A549 (cell line): ENCODE measurements around the gene SYT12. TPM values are rescaled to one million over a fixed set of nuclear protein-coding genes. Genes with fewer than 3 reads are reported as not detected.
A peak's percentile ranks its signal among the peaks of the same experiment; 100 is the strongest.

Experiments used
- ATAC-seq, 2 experiments: fragments of 200-7000 bp in 1 of 2; fragments of >200 bp in 1 of 2; cut with Nextera tagmentation in 1 of 2; cut with Tn5 transposase in 1 of 2; 3 replicates each; pipeline versions ENCODE4 v1.8.0 to v1.9.1; 2018 to 2020; ENCODE audit warnings: mild to moderate bottlenecking in 1 of 2, moderate library complexity in 1 of 2
- CTCF ChIA-PET: fragments of 300-600 bp; sonication (Branson Sonifier 250); formaldehyde crosslinking; extraction: SDS; loops from one replicate; lab custom pipeline; 2021; ENCODE audit warnings: antibody characterized with exemption, inconsistent platforms; lab: Yijun Ruan, JAX
- POLR2A ChIA-PET: fragments of 350-600 bp; formaldehyde crosslinking; extraction: SDS; loops from one replicate; lab custom pipeline; 2021; ENCODE audit warnings: antibody characterized with exemption, inconsistent platforms; lab: Yijun Ruan, JAX
- DNase-seq, 2 experiments: peaks; one replicate each; pipeline versions ENCODE4 v3.0.0 to v3.0.0-alpha.2; 2011 to 2016; ENCODE audit warnings: low read depth in 1 of 2, low spot score in 1 of 2
- FAIRE-seq: peaks from 2 replicates; lab custom pipeline; 2011; peaks lifted over from hg19 to GRCh38; lab: Jason Lieb, UNC
- H3K27ac ChIP-seq, 2 experiments: fragments of >200 bp; sonication (Bioruptor Twin); formaldehyde crosslinking; 3 replicates each; pipeline ENCODE4 v1.5.1; 2016 to 2017
- H3K4me1 ChIP-seq: fragments of >200 bp; sonication (Bioruptor Twin); formaldehyde crosslinking; 3 replicates; pipeline ENCODE4 v1.6.1; 2016
- H3K4me2 ChIP-seq: fragments of >200 bp; sonication (Bioruptor Twin); formaldehyde crosslinking; 3 replicates; pipeline ENCODE4 v1.6.1; 2016
- H3K4me3 ChIP-seq: fragments of >200 bp; sonication (Bioruptor Twin); formaldehyde crosslinking; 3 replicates; pipeline ENCODE4 v1.5.1; 2016
- H3K9me3 ChIP-seq: fragments of >200 bp; sonication (Bioruptor Twin); formaldehyde crosslinking; 3 replicates; pipeline ENCODE4 v1.6.1; 2016
- ATOH8 ChIP-seq: fragments of 250-450 bp; sonication (Bioruptor Pico); IDR thresholded peaks from 2 replicates; pipeline ENCODE4 v1.5.0; 2020; ENCODE audit warnings: low read depth, mild to moderate bottlenecking, moderate library complexity
- BCL3 ChIP-seq: fragments of >200 bp; sonication (Bioruptor Twin); formaldehyde crosslinking; IDR thresholded peaks from 3 replicates; pipeline ENCODE4 v1.6.1; 2016
- CBX2 ChIP-seq: fragments of 200-600 bp; sonication (generic); IDR thresholded peaks from 2 replicates; pipeline ENCODE4 v1.6.1; 2016; ENCODE audit warnings: low read depth, mild to moderate bottlenecking, borderline replicate concordance
- CBX8 ChIP-seq: fragments of 200-600 bp; sonication (generic); IDR thresholded peaks from 2 replicates; pipeline ENCODE4 v1.6.1; 2016
- CHD2 ChIP-seq: fragments of 150-350 bp; IDR thresholded peaks from 2 replicates; pipeline ENCODE4 v1.6.1; 2014; ENCODE audit warnings: low read length; ENCODE audit not compliant: partially characterized antibody
- EHF ChIP-seq: fragments of 250-450 bp; sonication (Bioruptor Pico); IDR thresholded peaks from 2 replicates; pipeline ENCODE4 v1.5.0; 2020; ENCODE audit warnings: mild to moderate bottlenecking
- EP300 ChIP-seq, 2 experiments: fragments of >200 bp; sonication (Bioruptor Twin); formaldehyde crosslinking; IDR thresholded peaks; 2 replicates in 1 of 2; 3 replicates in 1 of 2; pipeline ENCODE4 v1.6.1; 2016 to 2017
- ESRRA ChIP-seq: fragments of 150-350 bp; IDR thresholded peaks from 2 replicates; pipeline ENCODE4 v1.6.1; 2014; ENCODE audit warnings: mild to moderate bottlenecking, low read length, borderline replicate concordance
- FOSL2 ChIP-seq, 2 experiments: fragments of 450-650 bp in 1 of 2; fragments of >200 bp in 1 of 2; sonication (Bioruptor Twin) in 1 of 2; formaldehyde crosslinking; IDR thresholded peaks; 2 replicates each; pipeline versions ENCODE4 v1.5.0 to v1.6.1; 2016 to 2020; ENCODE audit warnings: mild to moderate bottlenecking in 1 of 2, moderate library complexity in 1 of 2
- GATA3 ChIP-seq: IDR thresholded peaks from 2 replicates; pipeline ENCODE4 v1.6.1; 2012; ENCODE audit warnings: borderline replicate concordance
- HDAC2 ChIP-seq: fragments of 200-600 bp; sonication (generic); IDR thresholded peaks from 2 replicates; pipeline ENCODE4 v1.6.1; 2016
- HMGXB4 ChIP-seq: fragments of 250-450 bp; sonication (Bioruptor Pico); IDR thresholded peaks from 2 replicates; pipeline ENCODE4 v1.5.0; 2021; ENCODE audit warnings: mild to moderate bottlenecking, moderate library complexity, borderline replicate concordance
- HOXA7 ChIP-seq: fragments of 250-450 bp; sonication (Bioruptor Pico); IDR thresholded peaks from 2 replicates; pipeline ENCODE4 v1.5.0; 2020; ENCODE audit warnings: mild to moderate bottlenecking, moderate library complexity
- HOXB13 ChIP-seq: fragments of 250-450 bp; sonication (Bioruptor Pico); IDR thresholded peaks from 2 replicates; pipeline ENCODE4 v1.5.0; 2020; ENCODE audit warnings: low read depth, mild to moderate bottlenecking, moderate library complexity
- HOXB5 ChIP-seq: fragments of 250-450 bp; sonication (Bioruptor Pico); IDR thresholded peaks from 2 replicates; pipeline ENCODE4 v1.5.0; 2020; ENCODE audit warnings: mild to moderate bottlenecking, moderate library complexity
- JUN ChIP-seq, 2 experiments: fragments of >200 bp; sonication (Bioruptor Twin); formaldehyde crosslinking; IDR thresholded peaks; 2 replicates in 1 of 2; 3 replicates in 1 of 2; pipeline ENCODE4 v1.6.1; 2016 to 2017
- JUNB ChIP-seq: fragments of >200 bp; sonication (Bioruptor Twin); formaldehyde crosslinking; IDR thresholded peaks from 2 replicates; pipeline ENCODE4 v1.6.1; 2016
- KDM1A ChIP-seq: fragments of 200-600 bp; sonication (generic); IDR thresholded peaks from 2 replicates; pipeline ENCODE4 v1.6.1; 2016; ENCODE audit warnings: low read depth, mild to moderate bottlenecking
- KDM5A ChIP-seq: fragments of 200-600 bp; sonication (generic); IDR thresholded peaks from 2 replicates; pipeline ENCODE4 v1.6.1; 2016; ENCODE audit warnings: antibody characterized with exemption, mild to moderate bottlenecking
- MAX ChIP-seq: IDR thresholded peaks from 2 replicates; pipeline ENCODE4 v1.6.1; 2012
- NFE2L2 ChIP-seq: fragments of 150-350 bp; conservative IDR thresholded peaks from 2 replicates; pipeline ENCODE4 v1.6.1; 2014; ENCODE audit warnings: low read length
- PHF8 ChIP-seq: fragments of 200-600 bp; sonication (generic); IDR thresholded peaks from 2 replicates; pipeline ENCODE4 v1.6.1; 2016; ENCODE audit warnings: low read depth, mild to moderate bottlenecking, antibody characterized with exemption, moderate library complexity, borderline replicate concordance
- POLR2AphosphoS2 ChIP-seq: conservative IDR thresholded peaks from 2 replicates; pipeline ENCODE4 v1.6.1; 2012; ENCODE audit warnings: low read length, improper control_type of control experiment, inconsistent platforms
- RCOR1 ChIP-seq: fragments of 150-350 bp; IDR thresholded peaks from 2 replicates; pipeline ENCODE4 v1.6.1; 2014; ENCODE audit warnings: antibody characterized with exemption, low read length, low read depth
- REST ChIP-seq: fragments of 200-600 bp; sonication (generic); IDR thresholded peaks from 2 replicates; pipeline ENCODE4 v1.6.1; 2016; ENCODE audit warnings: antibody characterized with exemption, mild to moderate bottlenecking, moderate library complexity
- RNF2 ChIP-seq: fragments of 200-600 bp; sonication (generic); IDR thresholded peaks from 2 replicates; pipeline ENCODE4 v1.6.1; 2016; ENCODE audit warnings: low read depth, mild to moderate bottlenecking, antibody characterized with exemption, moderate library complexity, borderline replicate concordance
- SREBF2 ChIP-seq: fragments of 450-650 bp; IDR thresholded peaks from 2 replicates; pipeline ENCODE4 v1.6.1; 2014; ENCODE audit warnings: mild to moderate bottlenecking, moderate library complexity
- TFCP2L1 ChIP-seq: fragments of 250-450 bp; sonication (Bioruptor Pico); IDR thresholded peaks from 2 replicates; pipeline ENCODE4 v1.5.0; 2021; ENCODE audit warnings: mild to moderate bottlenecking
- USF2 ChIP-seq: fragments of 450-650 bp; IDR thresholded peaks from 2 replicates; pipeline ENCODE4 v1.6.1; 2014; ENCODE audit warnings: antibody characterized with exemption
- ZNF302 ChIP-seq: fragments of 250-450 bp; sonication (Bioruptor Pico); IDR thresholded peaks from 2 replicates; pipeline ENCODE4 v1.9.0; 2021; ENCODE audit warnings: inconsistent platforms, mild to moderate bottlenecking, moderate library complexity
- WGBS: methylation state at CpG from one replicate; pipeline ENCODE4 v1.1.6; 2017; ENCODE audit errors: missing lambda C conversion rate; 5-methylcytosine and 5-hydroxymethylcytosine counted together
- polyA plus RNA-seq, 4 experiments: library from polyadenylated mRNA; depleted of rRNA in 3 of 4; stranded (reverse); fragments of >200 nt; fragmentation: RNase III in 1 of 4; extraction: RNeasy Plus Mini Kit Qiagen cat#74134 plus additional on column Dnase treatment in 1 of 4; gene quantifications; 2 replicates in 3 of 4; 3 replicates in 1 of 4; pipeline ENCODE4 v1.2.3, GENCODE V29; 2011 to 2017

The SYT12 gene
- polyA plus RNA-seq, 2 of the 4 experiments (the other 2 are of a cell fraction), result 1.4 to 9.6 TPM

- WGBS, result 55% methylated on average over 5 of the region's 10 CpGs
- H3K4me3 ChIP-seq, result no peak overlapping the region
- DNase-seq, result peak; percentile 92 to 96
- FAIRE-seq, result peak; percentile 82
- no peaks in the 10 kb centered on the region for H3K9me3 ChIP-seq
- peak overlapping the region; percentile 93 for H3K4me2 ChIP-seq
- ChIA-PET POLR2A (interaction anchor here (0.5 to 1.6 kb wide), 5 partner anchors 22 to 1005 kb away, joined by 3 to 6 read pairs (median 4); no protein-coding TSS in a partner anchor), CTCF (interaction anchor here (0.6 to 6.7 kb wide), 25 partner anchors 10 to 265 kb away, joined by 3 to 67 read pairs (median 5); partner anchors contain the start of genes C11orf86 and SYT12)
- H3K4me1 ChIP-seq, result peaks cover 51% of the 10 kb centered on the region
- peak; percentile 56 to 67 for ATAC-seq
- H3K27ac ChIP-seq, result peak overlapping the region; percentile 75 to 91
- TF ChIP-seq KDM1A, result peak; percentile 86
- no peak for TF ChIP-seq ESRRA
- 0 out of 2 replicates have a peak, but pooled peaks have one; percentile 37 for TF ChIP-seq RCOR1
- no peak for TF ChIP-seq TFCP2L1
- no peak for TF ChIP-seq FOSL2 (IDR thresholded peaks at IDR 0.05)
- peak; percentile 74 for TF ChIP-seq FOSL2 (CRISPR knock-in tag; IDR thresholded peaks at IDR 0.05)
- peak; percentile 81 for TF ChIP-seq GATA3
- peak; percentile 92 for TF ChIP-seq HDAC2
- TF ChIP-seq ATOH8 (CRISPR knock-in tag), result no peak
- TF ChIP-seq HMGXB4, result no peak
- no peak for TF ChIP-seq NFE2L2
- peak; percentile 81 for TF ChIP-seq MAX
- no peak for TF ChIP-seq JUNB
- TF ChIP-seq SREBF2, result no peak
- no peak for TF ChIP-seq CBX8
- TF ChIP-seq BCL3, result no peak
- no peak for TF ChIP-seq ZNF302 (CRISPR knock-in tag)
- no peak for TF ChIP-seq KDM5A
- peak; percentile 29; the same call in 1 of the 2 replicates for TF ChIP-seq HOXA7
- TF ChIP-seq HOXB13 (CRISPR knock-in tag), result no peak
- no peak for TF ChIP-seq RNF2
- TF ChIP-seq PHF8, result no peak
- 0 out of 2 replicates have a peak, but pooled peaks have one; percentile 35 for TF ChIP-seq EHF (CRISPR knock-in tag)
- no peak for TF ChIP-seq REST
- TF ChIP-seq USF2, result peak; percentile 70; the same call in 1 of the 2 replicates
- no peak for TF ChIP-seq POLR2AphosphoS2
- peak in 1 of 2 experiments; percentile 43; a peak in 1 of 5 replicates for TF ChIP-seq EP300 (IDR thresholded peaks at IDR 0.05)
- peak; percentile 83; the same call in 1 of the 2 replicates for TF ChIP-seq HOXB5
- TF ChIP-seq JUN (IDR thresholded peaks at IDR 0.05), result no peak
- TF ChIP-seq CHD2, result no peak
- no peak for TF ChIP-seq CBX2
Measured at GRCh38 chr11:67054836-67055523, 32.0 kb downstream of the SYT12 start.
